Measurements from ENCODE around the gene NOD1.
"Not testable (repeated sequence)": the region's sequence is repeated elsewhere in the genome, so short reads cannot be mapped to it uniquely, and the experiment has no call there.

Gene NOD1

GRCh38 chr7:30413864-30414263 lies 64.7 kb downstream of the NOD1 start:
- no peak for DNase-seq

DNA sequence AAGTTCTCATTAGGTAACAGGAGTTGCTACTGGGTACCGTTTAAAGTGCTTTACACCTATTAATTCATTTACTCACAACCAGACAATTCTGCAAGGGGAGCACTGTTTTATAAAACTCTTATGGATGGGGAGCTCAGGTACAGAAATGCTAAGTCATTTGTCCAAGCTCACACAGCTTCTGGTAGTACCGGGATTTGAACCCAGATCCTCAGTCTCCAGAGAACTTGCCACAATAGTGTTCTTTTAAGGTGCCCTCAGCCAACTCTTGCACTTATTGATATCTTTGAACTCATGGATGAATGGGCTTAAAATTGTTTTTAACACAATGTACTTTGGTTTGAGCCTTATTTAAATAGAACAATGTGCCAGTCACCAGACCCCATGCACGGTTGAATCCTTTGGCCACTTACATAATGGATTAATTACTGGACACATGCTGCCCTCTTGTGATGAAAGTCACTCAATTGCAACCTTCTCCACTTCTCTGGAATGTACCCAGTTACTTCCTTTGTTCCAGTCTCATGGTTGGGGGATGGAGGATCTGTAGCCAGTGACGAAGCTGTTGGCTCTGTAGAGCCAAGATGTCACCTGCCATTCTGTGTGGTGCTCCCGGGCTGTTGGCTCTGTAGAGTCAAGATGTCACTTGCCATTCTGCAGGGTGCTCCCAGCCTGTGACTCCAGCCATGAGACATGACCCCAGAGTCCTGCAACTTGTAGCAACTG lies 65.6 kb downstream of the NOD1 start:
- peak; percentile 70 for DNase-seq

- DNase-seq, result no peak
Observed at GRCh38 chr7:30411897-30412296, 66.7 kb downstream of the NOD1 start.

DNA sequence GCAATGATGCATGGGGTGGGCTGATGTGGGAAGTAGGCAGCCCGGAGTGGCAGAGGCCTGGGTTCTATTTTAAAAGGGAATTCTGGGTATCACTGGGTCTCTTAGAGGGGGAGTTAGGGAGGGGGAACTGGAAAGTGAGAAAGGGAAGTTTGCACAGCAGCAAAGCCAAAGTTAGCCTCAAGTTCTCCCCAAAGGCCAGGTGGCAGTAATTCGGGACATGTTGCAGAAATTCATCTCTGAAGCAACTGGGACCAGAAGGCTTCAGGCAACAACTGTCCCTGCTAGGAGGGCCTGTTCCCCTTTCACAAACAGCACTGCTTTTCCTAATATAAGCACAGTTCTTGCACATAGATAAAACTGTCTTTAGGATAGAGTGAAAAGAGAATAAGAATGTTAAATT lies 67.4 kb downstream of the NOD1 start:
- DNase-seq, result peak; percentile 24

GRCh38 chr7:30406664-30407425 lies 71.7 kb downstream of the NOD1 start:
- DNase-seq, result no peak

GRCh38 chr7:30405179-30405578 lies 73.4 kb downstream of the NOD1 start:
- no peak for DNase-seq

- no peak for DNase-seq
Observed at GRCh38 chr7:30403477-30403876, 75.1 kb downstream of the NOD1 start.

DNA sequence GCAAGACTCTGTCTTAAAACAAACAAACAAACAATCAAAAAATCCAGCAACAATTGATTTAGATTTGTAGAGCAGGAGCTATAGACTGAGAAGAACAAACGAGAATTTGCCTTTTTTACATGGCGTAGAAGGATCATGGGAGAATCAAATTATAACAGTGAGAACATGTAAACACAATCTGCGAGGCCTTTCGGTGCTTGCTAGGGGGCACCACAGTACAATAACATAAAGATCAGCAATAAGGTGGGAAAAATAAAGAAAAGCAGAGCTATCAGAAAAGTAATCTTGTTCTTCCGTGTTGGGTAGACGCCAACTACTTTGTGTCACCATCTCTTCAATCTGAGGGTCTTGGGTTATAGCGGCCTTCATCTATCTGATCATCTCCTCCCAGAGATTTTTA lies 82.2 kb downstream of the NOD1 start:
- no peak for DNase-seq

DNA sequence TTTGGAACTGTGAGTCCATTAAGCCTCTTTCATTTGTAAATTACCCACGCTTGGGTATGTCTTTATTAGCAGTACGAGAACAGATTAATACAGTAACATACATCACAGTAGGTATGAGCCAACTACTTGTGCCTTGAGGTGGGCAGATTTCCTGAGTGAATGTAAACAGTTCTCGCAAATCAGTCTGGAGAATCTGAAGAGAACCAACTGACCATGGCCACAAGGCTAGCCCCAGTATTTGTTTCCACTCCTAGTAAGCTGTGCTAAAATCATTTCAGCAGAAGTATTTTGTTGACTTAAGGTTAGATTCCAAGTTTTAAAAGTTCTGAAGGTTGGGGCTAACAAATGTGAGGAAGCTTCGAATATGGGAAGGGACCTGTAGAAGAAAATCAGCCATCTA lies 82.9 kb downstream of the NOD1 start:
- no peak for DNase-seq

DNA sequence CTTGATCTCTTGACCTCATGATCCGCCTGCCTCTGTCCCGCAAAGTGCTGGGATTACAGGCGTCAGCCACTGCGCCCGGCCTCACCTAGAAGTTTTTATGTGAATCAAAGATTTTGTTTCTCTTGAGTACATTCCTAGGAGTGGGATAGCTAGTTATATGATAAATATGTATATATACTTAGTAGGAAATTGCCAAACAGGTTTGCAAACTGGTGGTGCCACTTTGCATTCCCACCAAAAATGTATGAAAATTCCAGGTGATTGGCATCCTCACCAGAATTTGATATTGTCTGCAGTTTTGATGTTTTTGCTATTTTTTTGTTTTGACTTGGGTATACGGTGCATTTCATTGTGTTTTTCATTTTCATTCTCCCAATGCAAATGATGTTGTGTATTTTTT lies 86.8 kb downstream of the NOD1 start:
- no peak for DNase-seq

- DNase-seq, result no peak
Observed at GRCh38 chr7:30390736-30391636, 87.6 kb downstream of the NOD1 start.

DNA sequence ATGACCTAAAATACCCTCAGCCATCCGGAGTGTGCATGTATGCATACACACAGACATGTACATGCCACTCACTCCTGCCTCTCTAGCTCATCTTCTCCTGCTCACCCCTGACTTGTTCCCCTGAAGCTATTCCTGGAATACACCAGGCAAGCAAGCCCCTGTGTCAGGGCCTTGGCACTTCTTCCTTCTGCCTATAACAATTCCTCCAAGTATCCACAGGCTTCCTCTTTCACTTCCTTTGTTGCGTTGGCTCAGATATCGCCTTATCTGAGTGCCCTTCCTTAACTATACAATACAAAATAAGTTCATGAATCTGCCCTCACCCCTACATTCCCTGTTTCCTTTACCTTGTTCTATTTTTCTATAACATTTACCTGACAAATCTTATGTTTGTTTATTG lies 88.8 kb downstream of the NOD1 start:
- no peak for DNase-seq

- DNase-seq, result no peak
Observed at GRCh38 chr7:30382607-30383006, 96.0 kb downstream of the NOD1 start.

GRCh38 chr7:30380824-30381223 lies 97.8 kb downstream of the NOD1 start:
- not testable (repeated sequence) for DNase-seq

GRCh38 chr7:30380294-30380693 lies 98.3 kb downstream of the NOD1 start:
- DNase-seq, result no peak

DNA sequence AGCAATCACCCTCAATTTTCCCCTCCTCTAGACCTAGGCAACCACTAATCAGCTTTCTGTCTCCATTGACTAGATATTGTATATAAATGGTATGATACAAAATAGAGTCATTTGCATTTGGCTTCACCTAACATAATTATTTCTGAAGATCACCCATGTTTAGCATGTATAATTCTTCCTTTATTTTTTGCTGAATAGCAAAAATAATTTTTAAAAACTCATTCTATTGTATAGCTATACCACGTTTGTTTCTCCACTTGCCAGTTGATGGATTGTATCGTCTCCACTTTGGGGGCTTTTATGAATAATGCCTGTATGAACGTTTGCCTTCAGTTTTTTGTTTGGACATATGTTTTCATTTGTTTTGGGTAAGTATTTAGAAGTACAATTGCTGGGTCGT lies 98.8 kb downstream of the NOD1 start:
- no peak for DNase-seq

DNA sequence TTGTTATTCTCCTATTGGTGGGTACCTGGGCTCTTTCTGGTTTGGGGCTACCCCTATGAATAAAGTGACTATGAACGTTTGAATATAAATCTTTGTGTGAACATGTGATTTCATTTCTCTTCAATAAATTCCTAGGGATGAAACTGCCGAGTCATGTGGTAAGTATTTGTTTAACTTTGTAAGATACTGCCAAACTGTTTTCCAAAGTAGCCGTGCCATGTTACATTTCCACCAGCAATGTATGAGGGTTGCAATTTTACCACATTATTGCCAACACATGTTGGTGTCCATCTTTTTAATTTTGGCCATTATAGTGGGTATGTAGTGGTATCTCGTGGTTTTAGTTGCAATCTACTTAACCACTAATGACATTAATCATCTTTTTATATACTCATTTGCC lies 99.5 kb downstream of the NOD1 start:
- no peak for DNase-seq

GRCh38 chr7:30378275-30378674 lies 100.3 kb downstream of the NOD1 start:
- DNase-seq, result no peak
